Smooth muscle cell (in vitro differentiated cells): ENCODE results near the gene KRT73. TPM values are rescaled to one million over a fixed set of nuclear protein-coding genes. Genes with fewer than 3 reads are reported as not detected.

ENCODE experiments used
- DNase-seq: peaks from one replicate; lab custom pipeline; 2025; ENCODE audit not compliant: unreplicated experiment; lab: John Stamatoyannopoulos, UW
- H2AFZ ChIP-seq: fragments of 200-600 bp; sonication (generic); 2 replicates; pipeline ENCODE4 v1.6.0; 2016; ENCODE audit warnings: antibody characterized with exemption, low read depth, mild to moderate bottlenecking
- H3F3A ChIP-seq: fragments of 200-600 bp; sonication (generic); 2 replicates; pipeline ENCODE4 v1.6.0; 2017; ENCODE audit warnings: antibody characterized with exemption, low read depth
- H3K27ac ChIP-seq: fragments of 200-600 bp; sonication (generic); 2 replicates; pipeline ENCODE4 v1.5.1; 2016; ENCODE audit warnings: low read depth, mild to moderate bottlenecking
- H3K27me3 ChIP-seq: fragments of 200-600 bp; sonication (generic); 2 replicates; pipeline ENCODE4 v1.6.1; 2016; ENCODE audit warnings: low read depth, mild to moderate bottlenecking
- H3K36me3 ChIP-seq: fragments of 200-600 bp; sonication (generic); 2 replicates; pipeline ENCODE4 v1.5.1; 2016; ENCODE audit warnings: low read depth
- H3K4me1 ChIP-seq: fragments of 200-600 bp; sonication (generic); 2 replicates; pipeline ENCODE4 v1.5.1; 2016; ENCODE audit warnings: low read depth
- H3K4me2 ChIP-seq: fragments of 200-600 bp; sonication (generic); 2 replicates; pipeline ENCODE4 v1.6.0; 2016; ENCODE audit warnings: mild to moderate bottlenecking
- H3K4me3 ChIP-seq: fragments of 200-600 bp; sonication (generic); 2 replicates; pipeline ENCODE4 v1.5.1; 2016; ENCODE audit warnings: mild to moderate bottlenecking
- H3K79me2 ChIP-seq: fragments of 200-600 bp; sonication (generic); 2 replicates; pipeline ENCODE4 v1.6.0; 2016; ENCODE audit warnings: low read depth, mild to moderate bottlenecking
- H3K9ac ChIP-seq: fragments of 200-600 bp; sonication (generic); 2 replicates; pipeline ENCODE4 v1.6.0; 2016; ENCODE audit warnings: low read depth
- H3K9me3 ChIP-seq: fragments of 200-600 bp; sonication (generic); replicated peaks from 2 replicates; pipeline ENCODE4 v1.5.1; 2016; ENCODE audit warnings: low read depth
- H4K20me1 ChIP-seq: fragments of 200-600 bp; sonication (generic); 2 replicates; pipeline ENCODE4 v1.6.0; 2016; ENCODE audit warnings: low read depth
- CTCF ChIP-seq: fragments of 200-600 bp; sonication (generic); IDR thresholded peaks from 2 replicates; pipeline ENCODE4 v1.5.1; 2017; ENCODE audit warnings: borderline replicate concordance, mild to moderate bottlenecking, antibody characterized with exemption; ENCODE audit not compliant: insufficient read depth, poor library complexity, severe bottlenecking
- WGBS: methylation state at CpG from one replicate; pipeline ENCODE4 v1.1.7; 2016; ENCODE audit warnings: low lambda C conversion rate; 5-methylcytosine and 5-hydroxymethylcytosine counted together
- polyA plus RNA-seq: library from polyadenylated mRNA; unstranded; fragments of >200 nt; fragmentation: Nextera tagmentation; extraction: Ambion mirVana; gene quantifications from 2 replicates; pipeline ENCODE4 v1.2.1, GENCODE V29; 2016
- total RNA-seq: library from RNA; depleted of rRNA; stranded (reverse); fragments of >200 nt; gene quantifications from 2 replicates; pipeline ENCODE4 v1.2.3, GENCODE V29; 2014

Gene KRT73
- total and polyA plus RNA-seq, 2 experiments from 2014 or later = not detected

- TF ChIP-seq CTCF = no peak
- Histone ChIP-seq H4K20me1 (no peaks in the 10 kb centered on the region), H3F3A (no peaks in the 10 kb centered on the region), H3K79me2 (no peaks in the 10 kb centered on the region), H3K27ac (no peak overlapping the region), H2AFZ (no peak overlapping the region), H3K4me2 (no peak overlapping the region), H3K4me1 (no peaks in the 10 kb centered on the region), H3K9ac (no peak overlapping the region), H3K4me3 (no peak overlapping the region), H3K9me3 (no peaks in the 10 kb centered on the region), H3K36me3 (no peaks in the 10 kb centered on the region), H3K27me3 (peaks cover 59% of the 10 kb centered on the region)
- WGBS = 85% methylated on average over 4 of the region's 4 CpGs
- DNase-seq = no peak
Observed at GRCh38 chr12:52641468-52641867, 23.1 kb upstream of the KRT73 start.

GRCh38 chr12:52637299-52637698, 18.9 kb upstream of the KRT73 start:
- Histone ChIP-seq H3K36me3 (no peaks in the 10 kb centered on the region), H4K20me1 (no peaks in the 10 kb centered on the region), H3F3A (no peaks in the 10 kb centered on the region), H3K9ac (no peak overlapping the region), H2AFZ (no peak overlapping the region), H3K27me3 (peaks cover 45% of the 10 kb centered on the region), H3K27ac (no peak overlapping the region), H3K4me2 (no peak overlapping the region), H3K4me1 (no peaks in the 10 kb centered on the region), H3K4me3 (no peak overlapping the region), H3K79me2 (no peaks in the 10 kb centered on the region), H3K9me3 (no peaks in the 10 kb centered on the region)
- 79% methylated on average over 4 of the region's 4 CpGs for WGBS
- no peak for TF ChIP-seq CTCF
- DNase-seq = no peak

- peaks cover 39% of the 10 kb centered on the region for H3K27me3 ChIP-seq
- H3K79me2 ChIP-seq = no peaks in the 10 kb centered on the region
- no peaks in the 10 kb centered on the region for H3K4me1 ChIP-seq
- no peaks in the 10 kb centered on the region for H3F3A ChIP-seq
- DNase-seq = no peak
- H3K9ac ChIP-seq = no peak overlapping the region
- H3K36me3 ChIP-seq = no peaks in the 10 kb centered on the region
- no peak for TF ChIP-seq CTCF
- no peak overlapping the region for H3K4me3 ChIP-seq
- 75% methylated on average over 5 of the region's 5 CpGs for WGBS
- no peaks in the 10 kb centered on the region for H4K20me1 ChIP-seq
- no peaks in the 10 kb centered on the region for H3K9me3 ChIP-seq
- no peak overlapping the region for H3K27ac ChIP-seq
- H2AFZ ChIP-seq = no peak overlapping the region
- H3K4me2 ChIP-seq = no peak overlapping the region
Observed at GRCh38 chr12:52636592-52637258, 18.4 kb upstream of the KRT73 start.

- Histone ChIP-seq H2AFZ (no peak overlapping the region), H4K20me1 (no peaks in the 10 kb centered on the region), H3K9me3 (no peaks in the 10 kb centered on the region), H3K27ac (no peak overlapping the region), H3K4me1 (no peaks in the 10 kb centered on the region), H3K9ac (no peak overlapping the region), H3K36me3 (no peaks in the 10 kb centered on the region), H3K79me2 (no peaks in the 10 kb centered on the region), H3K4me2 (no peak overlapping the region), H3K27me3 (peaks cover 34% of the 10 kb centered on the region), H3F3A (no peaks in the 10 kb centered on the region), H3K4me3 (no peak overlapping the region)
- no peak for DNase-seq
- no peak for TF ChIP-seq CTCF
- WGBS = 89% methylated on average over 6 of the region's 6 CpGs
Observed at GRCh38 chr12:52636189-52636588, 17.8 kb upstream of the KRT73 start.
